ENCODE results near the gene KRT9.
"Not testable (repeated sequence)": the region's sequence is repeated elsewhere in the genome, so short reads cannot be mapped to it uniquely, and the experiment has no call there.

Gene KRT9

GRCh38 chr17:41612376-41613160, 40.7 kb upstream of the KRT9 start, which contains the start of gene KRT16:
KRT16 (minus strand) TSS chr17:41612767; CDS start chr17:41612688, 79 bp downstream.
- H3K27ac Mint-ChIP-seq, CTCF ChIA-PET: not testable (repeated sequence)
- peaks cover 28% of the 10 kb centered on the region for H3K27me3 Mint-ChIP-seq

GRCh38 chr17:41610965-41611640, 39.2 kb upstream of the KRT9 start:
- peaks cover 30% of the 10 kb centered on the region for H3K27me3 Mint-ChIP-seq
- CTCF ChIA-PET = no interaction called here
- DNase-seq = no peak
- no peak overlapping the region for H3K27ac Mint-ChIP-seq
- H3K9me3 Mint-ChIP-seq = peaks cover 13% of the 10 kb centered on the region
- no peak overlapping the region for H3K4me3 Mint-ChIP-seq
- H3K36me3 Mint-ChIP-seq = no peaks in the 10 kb centered on the region
- H3K4me1 Mint-ChIP-seq = no peaks in the 10 kb centered on the region

More at GRCh38 chr17:41612376-41613160, 40.7 kb upstream of the KRT9 start, which contains the start of gene KRT16:
- not testable (repeated sequence) for H3K9me3 Mint-ChIP-seq, DNase-seq, H3K4me3 Mint-ChIP-seq, H3K4me1 Mint-ChIP-seq, H3K36me3 Mint-ChIP-seq

GRCh38 chr17:41610061-41610517, 38.2 kb upstream of the KRT9 start:
- DNase-seq, H3K27ac Mint-ChIP-seq, H3K4me3 Mint-ChIP-seq, H3K4me1 Mint-ChIP-seq, CTCF ChIA-PET, H3K36me3 Mint-ChIP-seq: not testable (repeated sequence)
- Mint-ChIP-seq H3K9me3 (peaks cover 13% of the 10 kb centered on the region), H3K27me3 (peaks cover 39% of the 10 kb centered on the region)

- H3K4me3 Mint-ChIP-seq, H3K36me3 Mint-ChIP-seq, H3K4me1 Mint-ChIP-seq, H3K27ac Mint-ChIP-seq, DNase-seq, CTCF ChIA-PET: not testable (repeated sequence)
- Mint-ChIP-seq H3K9me3 (peaks cover 13% of the 10 kb centered on the region), H3K27me3 (peaks cover 44% of the 10 kb centered on the region)
Observed at GRCh38 chr17:41606930-41607329, 35.1 kb upstream of the KRT9 start.

- Mint-ChIP-seq H3K27me3 (peaks cover 19% of the 10 kb centered on the region), H3K27ac (no peak overlapping the region), H3K9me3 (peaks cover 11% of the 10 kb centered on the region), H3K4me3 (no peak overlapping the region), H3K36me3 (no peaks in the 10 kb centered on the region), H3K4me1 (no peaks in the 10 kb centered on the region)
- DNase-seq = no peak
- CTCF ChIA-PET = no interaction called here
Observed at GRCh38 chr17:41602524-41602923, 30.7 kb upstream of the KRT9 start.

- CTCF ChIA-PET = no interaction called here
- H3K4me1 Mint-ChIP-seq = no peaks in the 10 kb centered on the region
- H3K27ac Mint-ChIP-seq = no peak overlapping the region
Observed at GRCh38 chr17:41600318-41600717, 28.5 kb upstream of the KRT9 start.

GRCh38 chr17:41599680-41600079, 27.8 kb upstream of the KRT9 start:
- no peak overlapping the region for H3K4me3 Mint-ChIP-seq
- no peaks in the 10 kb centered on the region for H3K9me3 Mint-ChIP-seq
- no peak overlapping the region for H3K27ac Mint-ChIP-seq
- H3K27me3 Mint-ChIP-seq = peaks cover 20% of the 10 kb centered on the region
- no peak for DNase-seq
- no peaks in the 10 kb centered on the region for H3K4me1 Mint-ChIP-seq
- no peaks in the 10 kb centered on the region for H3K36me3 Mint-ChIP-seq
- CTCF ChIA-PET = no interaction called here

More at GRCh38 chr17:41600318-41600717, 28.5 kb upstream of the KRT9 start:
- no peaks in the 10 kb centered on the region for H3K36me3 Mint-ChIP-seq
- no peak overlapping the region for H3K4me3 Mint-ChIP-seq
- H3K27me3 Mint-ChIP-seq = peaks cover 16% of the 10 kb centered on the region
- DNase-seq = no peak
- H3K9me3 Mint-ChIP-seq = no peaks in the 10 kb centered on the region

GRCh38 chr17:41595585-41595984, 23.7 kb upstream of the KRT9 start:
- no peak for DNase-seq
- Mint-ChIP-seq H3K9me3 (no peaks in the 10 kb centered on the region), H3K36me3 (no peaks in the 10 kb centered on the region), H3K4me1 (no peaks in the 10 kb centered on the region), H3K4me3 (no peak overlapping the region), H3K27me3 (peaks cover 28% of the 10 kb centered on the region), H3K27ac (no peak overlapping the region)
- CTCF ChIA-PET = interaction anchor here (2.2 kb wide), 1 partner anchor 46 kb away, joined by 6 read pairs; no protein-coding TSS in a partner anchor

GRCh38 chr17:41594363-41594915, 22.6 kb upstream of the KRT9 start:
- CTCF ChIA-PET = interaction anchor here (2.2 kb wide), 1 partner anchor 45 kb away, joined by 6 read pairs; no protein-coding TSS in a partner anchor
- Mint-ChIP-seq H3K36me3 (no peaks in the 10 kb centered on the region), H3K9me3 (no peaks in the 10 kb centered on the region), H3K27me3 (peaks cover 28% of the 10 kb centered on the region), H3K27ac (no peak overlapping the region), H3K4me3 (no peak overlapping the region), H3K4me1 (no peaks in the 10 kb centered on the region)
- no peak for DNase-seq

GRCh38 chr17:41593306-41593981, 21.6 kb upstream of the KRT9 start:
- CTCF ChIA-PET = interaction anchor here (1.5 to 2.3 kb wide), 3 partner anchors 14 to 54 kb away, joined by 3 to 9 read pairs (median 6); no protein-coding TSS in a partner anchor
- no peaks in the 10 kb centered on the region for H3K4me1 Mint-ChIP-seq
- no peak overlapping the region for H3K27ac Mint-ChIP-seq
- H3K9me3 Mint-ChIP-seq = no peaks in the 10 kb centered on the region
- DNase-seq = no peak
- H3K4me3 Mint-ChIP-seq = no peak overlapping the region
- H3K36me3 Mint-ChIP-seq = no peaks in the 10 kb centered on the region
- H3K27me3 Mint-ChIP-seq = peaks cover 29% of the 10 kb centered on the region

- DNase-seq = no peak
- CTCF ChIA-PET = interaction anchor here (1.5 to 2.3 kb wide), 2 partner anchors 13 to 55 kb away, joined by 3 to 9 read pairs; no protein-coding TSS in a partner anchor
Observed at GRCh38 chr17:41592601-41593305, 20.9 kb upstream of the KRT9 start.

GRCh38 chr17:41589301-41589700, 17.4 kb upstream of the KRT9 start:
- DNase-seq = no peak
- H3K4me1 Mint-ChIP-seq = no peaks in the 10 kb centered on the region
- H3K27ac Mint-ChIP-seq = no peak overlapping the region
- H3K9me3 Mint-ChIP-seq = no peaks in the 10 kb centered on the region
- no peak overlapping the region for H3K4me3 Mint-ChIP-seq
- no peaks in the 10 kb centered on the region for H3K36me3 Mint-ChIP-seq
- peaks cover 24% of the 10 kb centered on the region for H3K27me3 Mint-ChIP-seq
- CTCF ChIA-PET = no interaction called here

More at GRCh38 chr17:41592601-41593305, 20.9 kb upstream of the KRT9 start:
- Mint-ChIP-seq H3K4me3 (no peak overlapping the region), H3K9me3 (no peaks in the 10 kb centered on the region), H3K36me3 (no peaks in the 10 kb centered on the region), H3K27ac (no peak overlapping the region), H3K27me3 (peaks cover 31% of the 10 kb centered on the region), H3K4me1 (no peaks in the 10 kb centered on the region)

GRCh38 chr17:41588126-41588810, 16.4 kb upstream of the KRT9 start:
- Mint-ChIP-seq H3K4me1 (no peaks in the 10 kb centered on the region), H3K4me3 (no peak overlapping the region), H3K27ac (no peak overlapping the region), H3K36me3 (no peaks in the 10 kb centered on the region), H3K9me3 (no peaks in the 10 kb centered on the region), H3K27me3 (peaks cover 28% of the 10 kb centered on the region)
- no peak for DNase-seq
- CTCF ChIA-PET = interaction anchor here (0.6 kb wide), 1 partner anchor 9 kb away, joined by 3 read pairs; no protein-coding TSS in a partner anchor
